ENCODE results near the gene KRT75.

KRT75 gene

GRCh38 chr12:52439845-52440244 lies 5.7 kb upstream of the KRT75 start:
- no peak for DNase-seq (ENCODE audit: low read depth in 2 of 2)

DNA sequence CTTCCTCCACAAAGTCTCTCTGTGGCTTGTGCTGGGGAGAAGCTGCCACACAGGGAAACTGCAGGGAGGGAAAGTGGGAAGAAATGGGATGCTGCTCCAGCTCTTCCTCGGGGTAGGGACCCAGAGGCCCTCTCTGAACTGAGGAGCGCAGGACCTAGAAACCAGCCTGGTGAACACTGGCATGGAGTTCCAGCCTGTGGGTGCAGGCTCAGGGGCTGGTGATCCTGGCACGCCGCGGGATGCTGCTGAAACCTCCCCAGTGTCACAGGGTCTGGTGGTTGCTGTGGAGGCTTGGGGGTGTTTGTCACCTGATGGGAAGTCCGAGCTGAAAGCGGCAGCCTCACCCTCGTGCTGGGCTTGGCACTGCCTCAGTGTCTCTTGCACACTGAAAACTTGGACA lies 5.2 kb upstream of the KRT75 start:
- DNase-seq (ENCODE audit: low read depth in 2 of 2) = no peak

DNA sequence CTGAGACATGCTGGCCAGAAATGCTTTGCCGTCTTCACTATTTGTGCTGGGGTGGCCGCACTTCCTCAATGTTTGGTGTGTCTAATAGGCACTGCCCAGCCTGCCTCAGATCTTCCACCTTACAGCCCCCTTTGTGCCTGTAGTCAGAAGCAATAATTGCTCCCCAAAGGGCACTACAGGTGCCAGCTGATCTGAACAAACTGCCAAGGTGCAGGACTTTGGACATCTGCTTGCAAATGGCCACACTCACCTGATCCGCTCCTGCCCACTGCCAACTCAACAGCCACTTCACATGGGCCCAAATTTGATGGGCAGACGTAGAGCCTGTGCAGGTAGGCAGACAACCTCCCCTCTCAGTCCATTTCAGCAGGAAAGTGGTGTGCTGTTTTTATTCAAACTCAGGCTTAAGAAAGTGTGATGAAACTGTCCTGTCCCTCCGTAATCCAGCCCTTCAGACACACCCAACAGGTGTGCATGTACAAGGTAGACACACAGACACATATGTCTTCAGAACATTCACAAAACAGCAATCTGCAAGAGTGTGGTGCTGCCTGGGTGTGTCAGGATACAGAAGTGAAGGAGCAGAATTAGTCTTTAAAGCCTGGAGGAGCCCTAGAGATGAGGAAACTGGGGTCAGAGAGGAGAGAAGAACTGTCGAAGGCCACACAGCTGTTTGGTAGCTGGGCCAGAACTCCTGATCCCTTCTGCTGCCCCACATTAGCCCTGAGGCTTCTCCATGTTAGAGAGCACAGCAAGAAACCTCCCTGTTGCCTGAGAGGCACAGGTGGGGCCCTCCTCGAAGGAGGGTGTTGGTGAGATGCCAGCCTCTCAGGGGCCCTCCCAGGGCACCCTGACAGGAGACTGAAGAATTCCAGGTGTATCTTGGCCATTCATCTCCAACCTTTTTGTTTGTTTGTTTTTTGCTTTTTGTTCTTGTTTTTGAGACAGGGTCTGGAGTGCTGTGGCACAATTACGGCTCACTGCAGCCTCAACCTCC lies 4.4 kb upstream of the KRT75 start:
- DNase-seq (ENCODE audit: low read depth in 2 of 2) = no peak

DNA sequence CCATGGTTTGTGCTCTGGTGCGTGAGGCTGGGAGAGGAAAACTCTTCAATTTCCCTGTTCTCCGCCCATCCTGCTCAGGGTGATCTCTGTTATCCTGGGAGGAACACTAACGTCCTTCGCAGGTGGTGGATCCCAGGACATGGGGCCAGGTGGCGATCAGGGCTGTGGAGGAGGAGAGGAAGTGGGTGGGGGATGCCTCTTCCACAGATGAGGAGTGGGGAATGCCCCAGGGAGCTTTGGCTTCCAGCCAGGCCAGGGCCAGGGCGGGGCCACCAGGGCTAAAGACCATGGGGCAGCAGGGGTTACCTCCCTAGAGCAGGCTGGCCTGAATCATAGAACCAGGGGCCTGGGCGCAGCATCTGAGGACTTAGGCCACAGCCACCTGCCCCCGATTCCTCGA lies 3.3 kb upstream of the KRT75 start:
- no peak for DNase-seq (ENCODE audit: low read depth in 2 of 2)

DNA sequence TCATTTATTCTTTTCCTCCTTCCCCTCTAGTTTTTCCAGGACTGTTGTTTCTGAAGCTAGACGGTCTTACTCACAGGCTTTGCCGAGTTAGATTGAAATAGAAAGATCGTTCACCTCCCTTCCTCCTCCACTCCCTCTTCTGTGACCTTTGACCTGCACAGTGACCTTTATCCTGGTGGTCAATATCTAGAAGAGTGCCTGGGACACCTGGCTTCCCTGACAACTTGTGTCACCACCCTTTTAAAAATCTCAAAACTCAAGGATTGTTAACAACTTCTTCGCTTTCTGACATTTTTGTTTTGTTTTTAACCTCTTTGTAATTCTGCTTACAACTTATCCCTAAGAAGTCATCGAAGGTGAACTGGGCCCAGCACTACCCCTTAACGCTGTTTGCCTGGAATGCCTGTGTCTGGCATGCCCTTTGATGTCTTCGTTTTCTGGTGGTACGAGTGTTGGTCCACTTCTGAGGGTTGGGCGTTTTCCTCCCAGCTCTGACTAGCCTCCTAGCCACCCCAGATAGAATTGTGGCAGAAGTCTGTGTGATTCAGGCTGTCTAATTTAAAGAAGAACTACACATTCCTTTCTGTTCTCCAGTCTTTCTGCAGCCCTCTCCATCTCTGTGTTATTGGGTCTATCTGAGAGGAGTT lies 2.8 kb upstream of the KRT75 start:
- DNase-seq (ENCODE audit: low read depth in 2 of 2) = no peak

GRCh38 chr12:52436000-52436827 lies 2.0 kb upstream of the KRT75 start:
- no peak for DNase-seq (ENCODE audit: low read depth in 2 of 2)

- DNase-seq (ENCODE audit: low read depth in 2 of 2) = no peak
These were observed 1.5 kb upstream of the KRT75 start for GRCh38 chr12:52435659-52435999.

GRCh38 chr12:52434760-52435530 lies 774 bp upstream of the KRT75 start:
- DNase-seq (ENCODE audit: low read depth in 2 of 2) = no peak

- no peak for DNase-seq (ENCODE audit: low read depth in 2 of 2)
These were observed 580 bp downstream of the KRT75 start for GRCh38 chr12:52433501-52434080.

GRCh38 chr12:52432559-52433207 lies 1.5 kb downstream of the KRT75 start:
- no peak for DNase-seq (ENCODE audit: low read depth in 2 of 2)

GRCh38 chr12:52428121-52428520 lies 6.0 kb downstream of the KRT75 start:
- DNase-seq (ENCODE audit: low read depth in 2 of 2) = no peak

- DNase-seq (ENCODE audit: low read depth in 2 of 2) = no peak
These were observed 7.1 kb downstream of the KRT75 start for GRCh38 chr12:52427083-52427482.

GRCh38 chr12:52426034-52426433 lies 8.1 kb downstream of the KRT75 start:
- DNase-seq (ENCODE audit: low read depth in 2 of 2) = no peak

DNA sequence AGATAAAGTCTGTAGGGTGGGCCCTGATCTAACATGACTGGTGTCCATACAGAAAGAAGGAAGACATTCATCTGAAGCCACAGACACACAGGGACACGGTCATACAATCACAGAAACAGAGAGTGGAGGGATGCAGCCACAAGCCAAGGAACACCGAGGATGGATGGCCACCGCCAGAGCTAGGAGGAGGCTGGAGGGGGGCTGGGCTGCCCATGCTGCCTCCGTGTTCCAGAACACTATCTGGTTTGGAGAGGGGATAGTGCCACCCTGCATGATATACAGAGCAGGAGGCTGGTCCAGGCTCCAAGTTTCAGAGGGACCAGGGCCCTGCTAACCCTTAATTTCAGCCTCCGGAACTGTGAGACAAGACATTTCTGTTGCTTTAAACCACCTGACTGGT lies 8.7 kb downstream of the KRT75 start:
- no peak for DNase-seq (ENCODE audit: low read depth in 2 of 2)

DNA sequence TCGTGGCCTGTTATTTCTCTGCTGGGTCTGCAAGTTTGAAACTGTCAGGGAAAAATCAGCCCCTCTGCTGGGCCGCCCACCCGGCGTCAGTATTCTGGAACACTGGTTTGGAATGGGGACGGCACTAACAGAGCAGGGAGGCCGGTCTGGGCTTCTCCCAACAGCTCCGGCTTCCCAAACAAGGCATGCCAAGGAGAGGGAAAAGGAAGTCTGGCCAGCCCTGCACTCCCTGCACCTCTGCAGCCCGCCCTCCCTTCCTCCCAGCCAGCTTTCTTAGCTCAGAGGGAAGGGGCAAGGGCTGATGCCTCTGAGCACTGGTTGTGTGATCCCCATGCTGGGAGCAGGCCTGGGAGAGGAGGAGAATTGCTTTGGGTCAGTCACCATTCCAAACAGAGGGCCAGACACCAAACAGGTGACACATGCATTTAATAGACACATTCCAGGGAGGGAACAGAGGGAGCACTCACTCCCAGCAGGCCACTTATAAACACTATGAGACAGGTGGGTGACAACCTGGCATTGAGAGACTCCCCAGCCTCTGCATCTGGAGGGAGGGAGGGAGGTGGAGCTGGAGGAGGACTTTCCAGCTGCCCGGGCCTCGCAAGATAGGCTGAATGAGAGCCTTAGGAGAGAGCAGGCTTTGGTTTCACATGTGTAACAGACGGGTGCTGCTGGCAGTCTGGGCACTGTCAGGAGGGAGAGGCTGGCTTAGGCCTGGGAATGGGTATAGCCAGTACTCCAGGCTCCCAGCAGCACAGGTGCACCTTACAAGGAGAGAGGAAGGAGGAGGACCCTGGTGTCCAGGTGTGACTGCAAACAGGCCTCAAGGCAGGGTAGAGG lies 10.3 kb downstream of the KRT75 start:
- DNase-seq (ENCODE audit: low read depth in 2 of 2) = no peak

GRCh38 chr12:52423035-52423434 lies 11.1 kb downstream of the KRT75 start:
- DNase-seq (ENCODE audit: low read depth in 2 of 2) = no peak

DNA sequence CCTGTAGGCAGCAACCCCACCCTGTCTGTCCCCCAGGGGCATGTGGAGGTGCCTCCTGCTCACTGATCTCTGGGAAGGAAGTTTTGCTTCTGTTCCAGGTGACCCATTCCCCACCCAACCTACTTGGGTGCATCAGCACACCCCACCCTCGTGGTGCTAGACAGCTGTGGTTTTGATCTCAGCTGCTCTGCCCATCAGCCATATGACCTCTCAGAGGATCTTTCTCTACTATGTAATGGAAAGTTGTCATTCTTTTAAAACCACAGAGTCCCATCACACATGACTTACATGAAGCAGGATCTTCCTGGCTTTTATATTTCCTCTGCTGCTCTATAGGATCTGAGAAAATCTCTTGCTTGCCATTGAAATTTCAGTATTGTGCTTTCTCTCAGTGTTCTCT lies 14.5 kb downstream of the KRT75 start:
- DNase-seq (ENCODE audit: low read depth in 2 of 2) = no peak

GRCh38 chr12:52418576-52419110 lies 15.5 kb downstream of the KRT75 start:
- DNase-seq (ENCODE audit: low read depth in 2 of 2) = no peak

DNA sequence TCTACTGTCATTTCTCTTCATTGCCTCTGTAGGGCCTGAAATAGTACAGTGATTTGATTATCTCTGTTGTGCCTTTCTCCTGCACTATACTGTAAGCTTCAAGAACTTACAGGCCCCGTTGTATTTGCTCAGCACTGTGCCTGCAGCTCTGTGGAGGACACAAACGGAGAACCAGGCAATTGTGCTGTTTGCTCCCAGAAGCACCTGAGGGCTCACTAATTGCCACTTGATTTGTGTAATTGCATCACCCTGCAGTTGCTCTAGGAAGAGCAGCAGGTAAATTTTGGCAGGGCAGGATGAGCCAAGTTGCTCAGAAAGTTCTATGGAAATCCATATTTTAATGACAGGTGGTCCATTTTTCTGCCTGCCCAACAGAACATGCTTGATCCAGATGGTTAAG lies 16.4 kb downstream of the KRT75 start:
- DNase-seq (ENCODE audit: low read depth in 2 of 2) = no peak

- DNase-seq (ENCODE audit: low read depth in 2 of 2) = no peak
These were observed 17.4 kb downstream of the KRT75 start for GRCh38 chr12:52416795-52417194.
